ENCODE measurements around the gene ANO8. TPM values are rescaled to one million over a fixed set of nuclear protein-coding genes. Genes with fewer than 3 reads are reported as not detected.
"Not testable (repeated sequence)": the region's sequence is repeated elsewhere in the genome, so short reads cannot be mapped to it uniquely, and the experiment has no call there.

Gene ANO8
- total and polyA plus RNA-seq, 8 donors = 9.8 to 21.0 (median 12.2) TPM

DNA sequence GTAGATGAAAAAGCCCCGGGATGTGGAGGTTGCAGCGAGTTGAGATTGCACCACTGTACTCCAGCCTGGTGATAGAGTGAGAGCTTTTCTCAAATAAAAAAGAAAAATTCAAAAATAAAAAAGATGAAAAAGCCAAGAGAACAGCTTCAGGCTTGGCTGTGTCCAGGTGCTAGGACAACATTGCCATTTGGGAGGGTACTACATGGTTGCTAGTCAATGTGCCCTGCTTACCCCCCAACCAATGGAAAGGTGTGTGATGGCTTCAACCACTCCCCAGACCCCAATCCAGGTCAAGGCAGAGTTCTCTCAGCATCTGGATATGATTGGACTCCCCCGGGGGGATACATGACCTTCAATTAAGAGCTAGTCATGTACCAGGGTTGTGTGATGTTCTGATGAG is 55.2 kb downstream of the ANO8 start:
- Histone ChIP-seq H3K4me1 (peaks cover 11 to 24% of the 10 kb centered on the region in 2 donors), H3K9me3 (no peaks in the 10 kb centered on the region), H3K36me3 (peaks cover 0 to 49% of the 10 kb centered on the region in 2 donors), H3K27me3 (peaks cover 0 to 25% of the 10 kb centered on the region in 2 donors), H3K27ac (no peak overlapping the region), H3K4me3 (no peak overlapping the region)
- TF ChIP-seq, protein P1, sequence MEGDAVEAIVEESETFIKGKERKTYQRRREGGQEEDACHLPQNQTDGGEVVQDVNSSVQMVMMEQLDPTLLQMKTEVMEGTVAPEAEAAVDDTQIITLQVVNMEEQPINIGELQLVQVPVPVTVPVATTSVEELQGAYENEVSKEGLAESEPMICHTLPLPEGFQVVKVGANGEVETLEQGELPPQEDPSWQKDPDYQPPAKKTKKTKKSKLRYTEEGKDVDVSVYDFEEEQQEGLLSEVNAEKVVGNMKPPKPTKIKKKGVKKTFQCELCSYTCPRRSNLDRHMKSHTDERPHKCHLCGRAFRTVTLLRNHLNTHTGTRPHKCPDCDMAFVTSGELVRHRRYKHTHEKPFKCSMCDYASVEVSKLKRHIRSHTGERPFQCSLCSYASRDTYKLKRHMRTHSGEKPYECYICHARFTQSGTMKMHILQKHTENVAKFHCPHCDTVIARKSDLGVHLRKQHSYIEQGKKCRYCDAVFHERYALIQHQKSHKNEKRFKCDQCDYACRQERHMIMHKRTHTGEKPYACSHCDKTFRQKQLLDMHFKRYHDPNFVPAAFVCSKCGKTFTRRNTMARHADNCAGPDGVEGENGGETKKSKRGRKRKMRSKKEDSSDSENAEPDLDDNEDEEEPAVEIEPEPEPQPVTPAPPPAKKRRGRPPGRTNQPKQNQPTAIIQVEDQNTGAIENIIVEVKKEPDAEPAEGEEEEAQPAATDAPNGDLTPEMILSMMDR (IDR thresholded peaks at IDR 0.05) = no peak
- no peak for DNase-seq
- ATAC-seq = no peak
- intact Hi-C loops (cut with DNase I) = loop anchor here in 1 of 2 donors (10.0 kb wide), 1 partner anchor 215 kb away; no protein-coding TSS in a partner anchor

DNA sequence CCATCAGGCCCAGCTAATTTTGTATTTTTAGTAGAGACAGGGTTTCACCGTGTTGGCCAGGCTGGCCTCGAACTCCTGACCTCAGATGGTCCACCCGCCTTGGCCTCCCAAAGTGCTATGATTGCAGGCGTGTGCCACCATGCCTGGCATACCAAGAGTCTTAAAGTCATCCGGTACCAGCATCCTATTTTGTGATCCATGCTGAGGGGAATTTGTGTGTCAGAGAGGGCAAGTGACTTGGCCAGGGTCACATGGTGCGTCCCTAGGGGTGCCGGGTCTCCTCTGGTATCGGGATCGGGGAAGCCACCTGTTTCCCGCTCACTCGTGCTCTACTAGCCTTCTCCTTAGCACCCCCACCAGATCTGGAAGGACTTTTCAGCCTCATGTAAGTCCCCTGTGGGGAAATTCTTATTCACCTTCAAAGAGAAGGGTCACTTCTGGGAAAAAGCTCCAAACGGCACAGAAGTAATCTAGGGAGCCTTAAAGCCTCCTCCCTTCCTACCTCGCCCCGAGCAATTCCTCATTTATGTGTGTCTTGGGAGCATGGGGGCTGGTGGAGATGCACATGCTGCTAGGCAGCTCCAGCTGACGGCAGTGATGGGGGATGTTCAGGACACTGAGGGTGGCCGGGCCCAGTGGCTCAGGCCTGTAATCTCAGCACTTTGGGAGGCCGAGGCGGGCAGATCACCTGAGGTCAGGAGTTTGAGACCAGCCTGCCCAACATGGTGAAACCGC is 59.0 kb downstream of the ANO8 start:
- intact Hi-C loops (cut with DNase I) = loop anchor here in 1 of 2 donors (10.0 kb wide), 1 partner anchor 211 kb away; no protein-coding TSS in a partner anchor
- H3K36me3 ChIP-seq = peaks cover 0 to 87% of the 10 kb centered on the region in 2 donors

DNA sequence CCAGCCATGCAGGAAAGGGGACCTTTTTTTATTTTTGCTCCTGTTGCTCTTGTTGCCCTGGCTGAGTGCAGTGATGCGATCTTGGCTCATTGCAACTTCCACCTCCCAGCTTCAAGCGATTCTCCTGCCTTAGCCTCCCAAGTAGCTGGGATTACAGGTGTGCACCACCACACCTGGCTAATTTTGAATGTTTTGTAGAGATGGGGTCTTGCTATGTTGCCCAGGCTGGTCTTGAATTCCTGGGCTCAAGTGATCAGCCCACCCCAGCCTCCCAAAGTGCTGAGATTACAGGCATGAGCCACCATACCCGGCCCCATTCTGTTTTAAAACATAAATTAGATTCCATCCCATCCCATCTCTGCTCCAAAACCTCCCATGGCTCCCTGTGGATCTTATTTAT is 59.8 kb downstream of the ANO8 start:
- H3K4me1 ChIP-seq, H3K27me3 ChIP-seq, ATAC-seq, H3K27ac ChIP-seq, DNase-seq, H3K9me3 ChIP-seq, H3K4me3 ChIP-seq: not testable (repeated sequence)
- intact Hi-C loops (cut with DNase I) = loop anchor here in 1 of 2 donors (10.0 kb wide), 1 partner anchor 210 kb away; no protein-coding TSS in a partner anchor
- H3K36me3 ChIP-seq = peaks cover 0 to 94% of the 10 kb centered on the region in 2 donors

More for the DNA sequence above, 59.0 kb downstream of the ANO8 start:
- Histone ChIP-seq H3K4me3 (no peak overlapping the region), H3K27me3 (peaks cover 0 to 1% of the 10 kb centered on the region in 2 donors), H3K9me3 (no peaks in the 10 kb centered on the region), H3K27ac (no peak overlapping the region), H3K4me1 (no peaks in the 10 kb centered on the region)
- TF ChIP-seq, protein P1 (IDR thresholded peaks at IDR 0.05) = no peak
- ATAC-seq (no peak), DNase-seq (no peak)

Other genes starting within 250 kb of the ANO8 start
- gene USE1, start 119.5 kb downstream of the ANO8 start, total RNA-seq = 10 to 100 TPM; 23.1 to 25.6 TPM
- 10 to 100 TPM; 28.5 to 40.9 (median 33.5) TPM for gene USE1, start 119.5 kb downstream of the ANO8 start, polyA plus RNA-seq (ENCODE audit: insufficient read length in 6 of 6)
- 10 to 100 TPM; 35.4 to 38.0 TPM for gene OCEL1, start 108.6 kb downstream of the ANO8 start, total RNA-seq
- 10 to 100 TPM in 5 of 6 donors, 1 to 10 TPM in 1; 9.7 to 21.2 (median 11.9) TPM for gene OCEL1, start 108.6 kb downstream of the ANO8 start, polyA plus RNA-seq (ENCODE audit: insufficient read length in 6 of 6)
- 10 to 100 TPM; 48.7 to 56.5 TPM for gene NR2F6, start 88.9 kb downstream of the ANO8 start, total RNA-seq
- gene NR2F6, start 88.9 kb downstream of the ANO8 start, polyA plus RNA-seq (ENCODE audit: insufficient read length in 6 of 6) = 10 to 100 TPM; 18.6 to 34.9 (median 29.6) TPM
- gene USHBP1, start 70.1 kb downstream of the ANO8 start, total RNA-seq = 1 to 10 TPM; 4.8 to 9.2 TPM
- 10 to 100 TPM in 5 of 6 donors, 1 to 10 TPM in 1; 9.2 to 13.3 (median 11.9) TPM for gene USHBP1, start 70.1 kb downstream of the ANO8 start, polyA plus RNA-seq (ENCODE audit: insufficient read length in 6 of 6)
- gene BABAM1, start 67.4 kb downstream of the ANO8 start, total RNA-seq = 10 to 100 TPM; 73.1 to 75.5 TPM
- gene BABAM1, start 67.4 kb downstream of the ANO8 start, polyA plus RNA-seq (ENCODE audit: insufficient read length in 6 of 6) = 100 to 1,000 TPM in 4 of 6 donors, 10 to 100 TPM in 2; 99.3 to 108 (median 102) TPM
- gene ANKLE1, start 53.0 kb downstream of the ANO8 start, total RNA-seq = under 1 TPM; 0.45 to 0.55 TPM
- gene ANKLE1, start 53.0 kb downstream of the ANO8 start, polyA plus RNA-seq (ENCODE audit: insufficient read length in 6 of 6) = 1 to 10 TPM; 1.2 to 2.4 (median 1.8) TPM
- 10 to 100 TPM; 16.9 to 17.1 TPM for gene ABHD8, start 31.4 kb downstream of the ANO8 start, total RNA-seq
- gene ABHD8, start 31.4 kb downstream of the ANO8 start, polyA plus RNA-seq (ENCODE audit: insufficient read length in 6 of 6) = 10 to 100 TPM in 4 of 6 donors, 1 to 10 TPM in 2; 6.8 to 11.7 (median 10.2) TPM
- gene MRPL34, start 29.0 kb downstream of the ANO8 start, total RNA-seq = 10 to 100 TPM; 72.9 to 91.9 TPM
- 10 to 100 TPM; 32.2 to 41.9 (median 37.8) TPM for gene MRPL34, start 29.0 kb downstream of the ANO8 start, polyA plus RNA-seq (ENCODE audit: insufficient read length in 6 of 6)
- 10 to 100 TPM; 30.5 to 44.1 TPM for gene DDA1, start 25.3 kb downstream of the ANO8 start, total RNA-seq
- gene DDA1, start 25.3 kb downstream of the ANO8 start, polyA plus RNA-seq (ENCODE audit: insufficient read length in 6 of 6) = 10 to 100 TPM; 24.7 to 37.4 (median 33.0) TPM
- gene GTPBP3, start 2.7 kb upstream of the ANO8 start, total RNA-seq = 10 to 100 TPM; 16.9 to 23.5 TPM
- gene GTPBP3, start 2.7 kb upstream of the ANO8 start, polyA plus RNA-seq (ENCODE audit: insufficient read length in 6 of 6) = 10 to 100 TPM; 18.1 to 29.0 (median 22.4) TPM
- gene PLVAP, start 42.5 kb upstream of the ANO8 start, total RNA-seq = 10 to 100 TPM; 21.9 to 59.5 TPM
- 10 to 100 TPM; 14.0 to 23.2 (median 18.0) TPM for gene PLVAP, start 42.5 kb upstream of the ANO8 start, polyA plus RNA-seq (ENCODE audit: insufficient read length in 6 of 6)
- gene CCDC194, start 59.3 kb upstream of the ANO8 start, total RNA-seq = 1 to 10 TPM in 1 of 2 donors, under 1 TPM in 1; 0.61 to 1.4 TPM
- gene CCDC194, start 59.3 kb upstream of the ANO8 start, polyA plus RNA-seq (ENCODE audit: insufficient read length in 6 of 6) = under 1 TPM in 3 of 6 donors, not detected in 3; 0.17 to 0.27 (median 0.20) TPM
- gene BST2, start 70.8 kb upstream of the ANO8 start, total RNA-seq = 100 to 1,000 TPM in 1 of 2 donors, 10 to 100 TPM in 1; 90.2 to 104 TPM
- 10 to 100 TPM; 12.5 to 22.4 (median 18.1) TPM for gene BST2, start 70.8 kb upstream of the ANO8 start, polyA plus RNA-seq (ENCODE audit: insufficient read length in 6 of 6)
- gene MVB12A, start 85.2 kb upstream of the ANO8 start, total RNA-seq = 10 to 100 TPM; 41.7 to 47.7 TPM
- gene MVB12A, start 85.2 kb upstream of the ANO8 start, polyA plus RNA-seq (ENCODE audit: insufficient read length in 6 of 6) = 10 to 100 TPM; 44.3 to 59.5 (median 47.1) TPM
- not detected for gene TMEM221, start 113.8 kb upstream of the ANO8 start, total RNA-seq
- gene TMEM221, start 113.8 kb upstream of the ANO8 start, polyA plus RNA-seq (ENCODE audit: insufficient read length in 6 of 6) = 1 to 10 TPM; 1.6 to 2.6 (median 2.0) TPM
- not detected for gene NXNL1, start 126.1 kb upstream of the ANO8 start, total RNA-seq
- gene NXNL1, start 126.1 kb upstream of the ANO8 start, polyA plus RNA-seq (ENCODE audit: insufficient read length in 6 of 6) = under 1 TPM in 1 of 6 donors, not detected in 5; 0.28 TPM
- gene SLC27A1, start 135.7 kb upstream of the ANO8 start, total RNA-seq = 10 to 100 TPM; 16.9 to 21.9 TPM
- gene SLC27A1, start 135.7 kb upstream of the ANO8 start, polyA plus RNA-seq (ENCODE audit: insufficient read length in 6 of 6) = 10 to 100 TPM; 21.0 to 28.1 (median 26.4) TPM
- gene PGLS, start 176.8 kb upstream of the ANO8 start, total RNA-seq = 10 to 100 TPM; 78.2 to 85.4 TPM
- 10 to 100 TPM; 58.0 to 86.5 (median 69.2) TPM for gene PGLS, start 176.8 kb upstream of the ANO8 start, polyA plus RNA-seq (ENCODE audit: insufficient read length in 6 of 6)
- 100 to 1,000 TPM; 107 to 170 TPM for gene COLGALT1, start 220.8 kb upstream of the ANO8 start, total RNA-seq
- 10 to 100 TPM; 57.0 to 71.2 (median 62.4) TPM for gene COLGALT1, start 220.8 kb upstream of the ANO8 start, polyA plus RNA-seq (ENCODE audit: insufficient read length in 6 of 6)